ENCODE measurements around the gene SRPX2. TPM values are rescaled to one million over a fixed set of nuclear protein-coding genes. Genes with fewer than 3 reads are reported as not detected.

SRPX2 gene
- total RNA-seq, 1 donor from 2014 or later: 9.0 TPM

DNA sequence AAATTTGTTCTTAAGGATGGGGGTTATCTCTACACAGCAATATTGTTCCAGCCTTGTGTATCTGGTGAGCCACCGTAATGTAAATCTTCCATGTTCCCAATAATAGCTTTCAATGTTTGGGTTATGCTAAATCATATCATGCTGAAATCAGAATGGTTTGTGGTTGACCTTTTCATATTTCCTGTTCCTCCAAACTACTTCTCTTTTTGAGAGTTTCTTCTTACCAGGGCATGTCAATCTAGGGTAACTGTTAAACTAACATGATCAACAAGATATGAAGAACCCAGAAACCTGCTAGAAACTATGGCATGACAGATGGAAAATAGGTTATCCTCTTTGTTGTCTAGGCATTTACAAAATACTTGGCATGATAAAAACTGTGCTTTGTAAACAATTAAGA, 37.2 kb upstream of the SRPX2 start:
- no peak for DNase-seq (ENCODE audit: low read depth)

DNA sequence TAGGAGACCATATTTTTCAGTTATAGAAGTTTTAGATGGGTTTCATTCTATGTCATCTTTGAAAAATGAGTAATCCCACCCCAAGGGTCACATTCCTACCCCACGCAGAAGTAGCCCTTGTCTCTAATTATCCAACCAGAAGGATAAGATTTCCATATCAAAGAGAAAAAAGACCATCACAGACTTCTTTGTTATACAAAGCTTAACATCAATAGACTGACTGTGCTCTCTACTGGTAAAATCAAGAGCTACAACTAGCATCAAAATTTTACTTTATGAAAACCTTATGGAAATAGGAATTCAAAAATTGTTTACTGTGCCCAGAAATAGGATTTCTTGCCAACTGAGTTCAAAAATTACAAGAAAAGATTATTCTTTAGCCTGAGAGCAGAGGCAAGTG, 34.4 kb upstream of the SRPX2 start:
- no peak for FAIRE-seq

More for the DNA sequence above, 37.2 kb upstream of the SRPX2 start:
- Histone ChIP-seq H3K27me3 (ENCODE audit: control insufficient read depth, insufficient read depth, low read length) (no peaks in the 10 kb centered on the region), H3K4me3 (ENCODE audit: low read depth, low read length) (no peak overlapping the region), H3K36me3 (ENCODE audit: control insufficient read depth, insufficient read depth, low read length) (no peaks in the 10 kb centered on the region)
- TF ChIP-seq, protein P1, sequence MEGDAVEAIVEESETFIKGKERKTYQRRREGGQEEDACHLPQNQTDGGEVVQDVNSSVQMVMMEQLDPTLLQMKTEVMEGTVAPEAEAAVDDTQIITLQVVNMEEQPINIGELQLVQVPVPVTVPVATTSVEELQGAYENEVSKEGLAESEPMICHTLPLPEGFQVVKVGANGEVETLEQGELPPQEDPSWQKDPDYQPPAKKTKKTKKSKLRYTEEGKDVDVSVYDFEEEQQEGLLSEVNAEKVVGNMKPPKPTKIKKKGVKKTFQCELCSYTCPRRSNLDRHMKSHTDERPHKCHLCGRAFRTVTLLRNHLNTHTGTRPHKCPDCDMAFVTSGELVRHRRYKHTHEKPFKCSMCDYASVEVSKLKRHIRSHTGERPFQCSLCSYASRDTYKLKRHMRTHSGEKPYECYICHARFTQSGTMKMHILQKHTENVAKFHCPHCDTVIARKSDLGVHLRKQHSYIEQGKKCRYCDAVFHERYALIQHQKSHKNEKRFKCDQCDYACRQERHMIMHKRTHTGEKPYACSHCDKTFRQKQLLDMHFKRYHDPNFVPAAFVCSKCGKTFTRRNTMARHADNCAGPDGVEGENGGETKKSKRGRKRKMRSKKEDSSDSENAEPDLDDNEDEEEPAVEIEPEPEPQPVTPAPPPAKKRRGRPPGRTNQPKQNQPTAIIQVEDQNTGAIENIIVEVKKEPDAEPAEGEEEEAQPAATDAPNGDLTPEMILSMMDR (IDR thresholded peaks at IDR 0.05; ENCODE audit: insufficient read depth, low read length, severe bottlenecking): no peak
- FAIRE-seq: no peak

DNA sequence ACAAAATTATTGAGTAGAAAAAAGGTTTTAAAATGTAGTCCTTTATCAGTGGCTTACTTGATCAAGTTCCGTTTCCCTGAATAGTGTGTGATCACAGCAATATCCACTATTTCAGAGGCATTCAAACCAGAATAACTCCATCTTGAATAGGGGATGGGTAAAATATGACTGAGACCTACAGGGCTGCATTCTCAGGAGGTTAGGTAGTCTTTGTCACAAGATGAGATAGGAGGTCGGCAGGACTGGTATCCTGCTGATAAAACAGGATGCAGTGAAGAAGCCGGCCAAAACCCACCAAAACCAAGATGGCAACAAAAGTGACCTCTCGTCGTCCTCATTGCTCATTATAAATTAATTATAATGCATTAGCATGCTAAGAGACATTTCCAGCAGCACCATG, 32.0 kb upstream of the SRPX2 start:
- no peaks in the 10 kb centered on the region for H3K36me3 ChIP-seq (ENCODE audit: control insufficient read depth, insufficient read depth, low read length)
- TF ChIP-seq, protein P1 (IDR thresholded peaks at IDR 0.05; ENCODE audit: insufficient read depth, low read length, severe bottlenecking): no peak

More for the DNA sequence above, 34.4 kb upstream of the SRPX2 start:
- Histone ChIP-seq H3K36me3 (ENCODE audit: control insufficient read depth, insufficient read depth, low read length) (no peaks in the 10 kb centered on the region), H3K4me3 (ENCODE audit: low read depth, low read length) (no peak overlapping the region), H3K27me3 (ENCODE audit: control insufficient read depth, insufficient read depth, low read length) (no peaks in the 10 kb centered on the region)
- TF ChIP-seq, protein P1 (IDR thresholded peaks at IDR 0.05; ENCODE audit: insufficient read depth, low read length, severe bottlenecking): no peak
- no peak for DNase-seq (ENCODE audit: low read depth)

DNA sequence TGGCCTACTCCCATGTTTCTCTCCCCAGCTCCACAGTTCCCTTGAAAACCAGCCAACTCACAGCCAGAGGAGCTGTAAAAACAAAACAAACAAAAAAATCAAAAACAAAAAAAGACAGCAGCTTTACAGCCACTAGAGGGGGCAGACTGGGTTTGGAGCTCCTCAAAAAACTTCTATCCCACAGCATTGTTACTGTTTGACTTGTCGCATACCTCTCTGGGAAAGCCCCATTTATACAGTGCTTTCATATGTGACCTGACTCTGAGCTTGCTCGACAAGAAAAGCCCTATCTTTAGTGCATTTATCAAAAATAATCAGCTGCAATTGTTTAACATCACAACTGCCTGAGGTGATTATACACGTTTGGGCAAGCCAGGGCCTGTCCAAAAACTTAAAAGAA, 29.0 kb upstream of the SRPX2 start:
- FAIRE-seq (no peak), DNase-seq (ENCODE audit: low read depth) (peak; percentile 59)
- TF ChIP-seq, protein P1 (IDR thresholded peaks at IDR 0.05; ENCODE audit: insufficient read depth, low read length, severe bottlenecking): peak; percentile 46

More for the DNA sequence above, 32.0 kb upstream of the SRPX2 start:
- DNase-seq (ENCODE audit: low read depth): no peak
- no peak for FAIRE-seq
- no peaks in the 10 kb centered on the region for H3K27me3 ChIP-seq (ENCODE audit: control insufficient read depth, insufficient read depth, low read length)
- no peak overlapping the region for H3K4me3 ChIP-seq (ENCODE audit: low read depth, low read length)

DNA sequence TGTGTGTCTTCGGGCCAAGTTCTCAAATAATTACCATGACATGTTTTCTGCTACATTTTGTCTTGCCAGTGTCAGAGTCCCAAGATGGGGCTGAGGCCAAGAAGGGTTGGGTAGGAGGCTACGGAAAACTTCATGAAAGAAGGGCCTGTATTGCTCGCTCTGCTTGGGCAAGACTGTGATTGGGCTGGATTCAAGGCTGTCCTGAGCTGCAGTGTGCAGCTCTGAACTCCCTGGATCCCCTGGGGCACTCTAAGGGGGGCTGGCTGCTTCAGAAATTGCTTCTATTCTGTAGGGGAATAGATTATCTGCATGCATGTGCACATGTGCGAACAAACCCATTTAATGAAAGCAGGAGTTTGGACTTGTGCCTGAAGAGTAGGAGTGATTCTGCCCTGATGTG, 21.0 kb upstream of the SRPX2 start:
- TF ChIP-seq, protein P1 (IDR thresholded peaks at IDR 0.05; ENCODE audit: insufficient read depth, low read length, severe bottlenecking): no peak
- no peak for FAIRE-seq
- DNase-seq (ENCODE audit: low read depth): no peak
- Histone ChIP-seq H3K36me3 (ENCODE audit: control insufficient read depth, insufficient read depth, low read length) (no peaks in the 10 kb centered on the region), H3K27me3 (ENCODE audit: control insufficient read depth, insufficient read depth, low read length) (no peaks in the 10 kb centered on the region), H3K4me3 (ENCODE audit: low read depth, low read length) (no peak overlapping the region)

More for the DNA sequence above, 29.0 kb upstream of the SRPX2 start:
- H3K36me3 ChIP-seq (ENCODE audit: control insufficient read depth, insufficient read depth, low read length): no peaks in the 10 kb centered on the region
- H3K4me3 ChIP-seq (ENCODE audit: low read depth, low read length): no peak overlapping the region
- no peaks in the 10 kb centered on the region for H3K27me3 ChIP-seq (ENCODE audit: control insufficient read depth, insufficient read depth, low read length)

DNA sequence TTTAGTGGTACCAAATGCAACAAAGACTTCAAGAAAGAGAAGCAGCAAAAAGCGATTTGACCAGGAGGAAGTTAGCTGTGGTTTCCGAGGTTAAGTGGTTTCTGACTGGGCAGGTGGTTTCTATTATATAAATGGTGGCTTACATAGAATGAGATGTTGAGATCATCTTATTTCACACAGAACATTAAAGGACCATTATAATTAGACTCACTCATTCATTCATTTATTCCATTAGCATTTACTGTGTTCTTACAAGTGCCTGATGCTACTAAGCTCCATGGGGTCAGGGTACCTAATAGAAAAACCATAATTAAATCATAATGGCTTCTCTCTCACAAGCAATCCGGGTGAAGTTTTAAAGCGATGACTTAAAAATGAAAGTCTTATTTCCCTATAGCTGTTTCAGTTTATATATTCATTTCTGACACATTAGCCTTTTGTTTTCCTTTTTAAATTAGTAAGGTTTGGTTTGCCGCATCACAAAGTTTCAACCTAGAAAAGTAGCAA, 18.0 kb upstream of the SRPX2 start:
- no peaks in the 10 kb centered on the region for H3K27me3 ChIP-seq (ENCODE audit: control insufficient read depth, insufficient read depth, low read length)
- H3K36me3 ChIP-seq (ENCODE audit: control insufficient read depth, insufficient read depth, low read length): no peaks in the 10 kb centered on the region
- no peak for DNase-seq (ENCODE audit: low read depth)
- H3K4me3 ChIP-seq (ENCODE audit: low read depth, low read length): no peak overlapping the region
- FAIRE-seq: no peak
- TF ChIP-seq, protein P1 (IDR thresholded peaks at IDR 0.05; ENCODE audit: insufficient read depth, low read length, severe bottlenecking): no peak

Data from bronchial epithelial cell (primary cell).